NCI-H345 (cell line): Measurements from ENCODE around the gene COPE.

ENCODE experiments used
- DNase-seq: peaks from one replicate; lab custom pipeline; 2025; lab: John Stamatoyannopoulos, UW

The COPE gene

DNA sequence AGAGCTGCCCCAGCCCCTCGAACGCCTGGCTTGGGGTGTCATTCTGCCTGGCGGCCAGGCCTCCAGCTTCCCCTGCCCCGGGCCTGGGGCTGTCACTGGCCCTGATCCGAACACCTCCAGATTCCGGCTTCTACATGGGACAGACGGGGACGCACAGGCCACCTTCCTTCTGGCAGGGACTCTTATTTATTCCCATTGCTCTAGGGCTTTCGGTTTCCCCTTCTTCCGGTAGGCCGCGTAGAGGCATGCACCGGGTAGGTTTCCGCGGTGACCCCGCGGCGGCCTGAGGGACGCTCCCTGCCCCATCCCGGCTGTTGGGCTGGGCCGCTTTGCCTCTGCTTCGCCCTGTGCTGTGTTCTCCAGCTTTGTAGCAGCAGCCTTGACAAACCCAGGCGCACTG is 51.4 kb downstream of the COPE start:
- DNase-seq, result no peak

GRCh38 chr19:18867199-18867598 is 52.0 kb downstream of the COPE start:
- no peak for DNase-seq

GRCh38 chr19:18866800-18867123 is 52.4 kb downstream of the COPE start:
- no peak for DNase-seq

DNA sequence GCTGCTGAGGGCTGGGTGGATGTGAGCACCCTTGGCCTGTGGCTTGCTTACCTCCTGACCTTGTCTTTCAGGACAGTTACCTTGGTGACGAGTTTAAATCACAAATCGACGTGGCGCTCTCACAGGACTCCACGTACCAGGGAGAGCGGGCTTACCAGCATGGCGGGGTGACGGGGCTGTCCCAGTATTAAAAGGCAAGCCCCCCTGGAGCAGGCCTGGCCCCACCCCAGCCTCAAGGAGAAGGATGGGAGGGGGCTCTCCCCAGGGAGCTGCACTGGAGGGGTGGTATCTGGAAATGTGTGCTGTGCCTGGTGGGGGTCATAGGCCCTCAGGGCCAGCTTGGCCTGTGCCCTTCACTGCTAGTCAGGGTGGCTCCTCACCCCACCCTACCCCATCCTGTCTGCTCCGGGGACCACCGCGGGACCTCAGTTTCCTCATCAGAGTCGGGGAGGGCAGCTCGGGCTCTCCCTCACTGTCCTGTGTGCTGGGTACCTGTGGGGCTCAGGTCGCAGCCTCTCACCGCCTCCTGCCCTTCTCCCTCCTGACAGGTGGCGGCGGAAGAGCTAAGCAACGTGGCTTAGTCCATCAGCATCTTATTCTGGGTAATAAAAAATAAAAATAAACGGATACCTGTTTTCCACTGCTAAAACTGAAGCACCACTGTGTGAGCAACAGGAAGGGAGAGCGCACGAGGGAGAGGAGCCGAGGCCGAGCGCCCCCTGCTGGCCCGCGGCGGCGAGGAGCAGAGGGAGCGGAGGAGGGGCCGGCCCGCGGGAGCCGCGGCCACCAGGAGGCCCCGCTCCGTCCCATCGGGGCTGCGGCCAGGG is 53.0 kb downstream of the COPE start:
- DNase-seq, result no peak

DNA sequence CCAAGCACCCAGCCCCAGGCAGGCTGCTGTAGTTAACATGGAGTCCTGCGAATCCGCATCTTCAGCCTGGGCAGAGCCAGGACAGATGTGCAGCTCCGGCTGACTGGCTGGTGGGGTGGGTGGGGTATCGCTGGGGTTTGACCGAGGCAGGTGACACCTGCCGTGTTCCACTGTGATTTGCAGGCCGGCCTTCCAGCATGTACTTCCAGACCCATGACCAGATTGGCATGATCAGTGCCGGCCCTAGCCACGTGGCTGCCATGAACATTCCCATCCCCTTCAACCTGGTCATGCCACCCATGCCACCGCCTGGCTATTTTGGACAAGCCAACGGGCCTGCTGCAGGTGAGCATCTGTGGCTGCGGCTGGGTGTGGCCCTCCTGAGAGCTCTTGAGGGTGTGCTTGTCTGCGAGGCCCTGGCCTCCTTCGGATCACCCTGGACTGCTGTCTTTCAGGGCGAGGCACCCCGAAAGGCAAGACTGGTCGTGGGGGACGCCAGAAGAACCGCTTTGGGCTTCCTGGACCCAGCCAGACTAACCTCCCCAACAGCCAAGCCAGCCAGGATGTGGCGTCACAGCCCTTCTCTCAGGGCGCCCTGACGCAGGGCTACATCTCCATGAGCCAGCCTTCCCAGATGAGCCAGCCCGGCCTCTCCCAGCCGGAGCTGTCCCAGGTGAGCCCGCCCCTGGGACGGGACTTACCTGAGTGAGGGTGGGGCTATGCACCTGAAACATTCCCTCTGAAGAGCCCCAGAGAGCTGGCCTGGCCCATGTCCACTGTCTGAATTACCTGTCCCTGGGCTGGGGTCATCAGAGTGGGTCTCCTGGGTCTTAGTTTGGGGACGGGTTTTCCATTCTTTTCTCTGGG is 53.8 kb downstream of the COPE start:
- no peak for DNase-seq

DNA sequence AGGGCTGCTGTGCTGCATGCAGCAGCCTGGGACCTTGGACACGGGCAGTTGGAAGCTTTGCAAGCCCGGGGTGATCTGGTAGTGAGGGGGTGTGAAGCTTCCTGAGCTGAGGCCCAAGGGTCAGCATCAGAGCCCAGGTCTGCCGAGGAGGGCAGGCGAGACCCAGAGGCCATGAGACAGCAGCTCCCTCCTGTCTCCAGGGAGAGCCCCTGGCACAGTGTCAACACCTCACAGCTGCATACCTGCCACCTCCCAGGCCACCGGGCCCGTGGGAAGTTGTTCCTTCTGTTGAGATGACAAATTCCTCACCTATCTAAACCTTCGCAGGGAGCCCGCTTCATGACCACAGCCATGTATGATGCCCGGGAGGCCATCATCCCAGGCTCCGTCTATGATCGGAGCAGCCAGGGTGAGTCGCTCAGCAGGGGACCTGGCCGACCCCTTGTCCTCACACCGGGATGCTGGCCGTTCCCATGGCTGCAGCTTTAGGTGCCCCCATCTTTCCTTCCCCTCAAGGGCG is 55.3 kb downstream of the COPE start:
- DNase-seq, result no peak

DNA sequence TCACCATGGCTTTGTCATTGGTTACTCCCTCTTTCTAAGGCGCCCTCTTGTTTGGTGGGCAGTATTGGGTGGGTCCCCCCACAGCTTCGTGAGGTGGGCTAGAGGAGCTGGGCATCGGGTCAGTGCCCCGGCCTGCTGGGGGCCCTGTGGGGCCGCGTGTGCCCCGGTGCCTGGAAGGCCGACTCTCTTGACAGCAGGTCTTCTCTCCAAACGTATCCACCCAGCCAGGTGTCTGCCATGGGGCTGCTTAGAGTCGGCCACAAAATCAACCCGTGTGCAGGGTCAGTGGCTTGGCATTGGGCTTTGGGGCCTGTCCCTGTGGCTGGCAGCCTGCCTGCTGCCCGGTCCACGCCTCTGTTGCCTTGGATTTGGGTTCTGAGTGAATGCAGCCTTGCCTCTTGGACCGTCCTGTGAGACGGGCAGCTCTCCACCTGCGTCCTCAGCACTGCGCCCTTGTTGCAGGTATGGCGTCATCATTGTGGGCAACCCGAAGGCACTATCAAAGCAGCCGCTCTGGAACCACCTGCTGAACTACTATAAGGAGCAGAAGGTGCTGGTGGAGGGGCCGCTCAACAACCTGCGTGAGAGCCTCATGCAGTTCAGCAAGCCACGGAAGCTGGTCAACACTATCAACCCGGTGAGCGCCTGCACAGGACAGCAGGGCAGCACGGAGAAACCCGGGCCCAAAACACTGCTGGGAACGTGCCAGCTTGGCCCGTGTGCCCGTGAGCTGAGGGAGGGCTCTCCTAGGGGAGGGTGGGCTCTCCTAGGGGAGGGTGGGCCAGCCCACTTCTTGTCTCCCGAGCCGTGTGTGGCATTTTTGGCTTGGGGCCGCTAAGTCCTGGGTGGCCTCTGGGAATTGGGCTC is 56.0 kb downstream of the COPE start:
- DNase-seq, result no peak

- no peak for DNase-seq
Observed at GRCh38 chr19:18861917-18862316, 57.3 kb downstream of the COPE start.

DNA sequence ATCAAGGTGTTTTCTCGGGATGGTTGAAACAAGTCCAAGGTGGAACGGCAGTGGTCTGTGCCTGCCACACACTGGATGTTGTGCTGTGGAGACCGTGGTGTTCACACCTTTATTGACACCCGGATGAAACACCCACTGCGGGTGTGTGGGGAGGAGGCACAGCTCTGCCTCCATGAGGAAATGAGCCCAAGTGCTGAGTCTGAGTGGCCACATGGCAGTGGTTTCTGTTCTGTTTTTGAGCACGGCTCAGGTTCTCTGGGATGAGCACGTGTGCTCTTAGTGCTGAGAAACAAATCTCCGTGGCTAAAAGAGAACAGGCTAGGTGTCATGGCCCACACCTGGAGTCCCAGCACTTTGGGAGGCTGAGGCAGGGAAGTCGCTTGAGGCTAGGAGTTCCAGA is 58.0 kb downstream of the COPE start:
- DNase-seq, result no peak

DNA sequence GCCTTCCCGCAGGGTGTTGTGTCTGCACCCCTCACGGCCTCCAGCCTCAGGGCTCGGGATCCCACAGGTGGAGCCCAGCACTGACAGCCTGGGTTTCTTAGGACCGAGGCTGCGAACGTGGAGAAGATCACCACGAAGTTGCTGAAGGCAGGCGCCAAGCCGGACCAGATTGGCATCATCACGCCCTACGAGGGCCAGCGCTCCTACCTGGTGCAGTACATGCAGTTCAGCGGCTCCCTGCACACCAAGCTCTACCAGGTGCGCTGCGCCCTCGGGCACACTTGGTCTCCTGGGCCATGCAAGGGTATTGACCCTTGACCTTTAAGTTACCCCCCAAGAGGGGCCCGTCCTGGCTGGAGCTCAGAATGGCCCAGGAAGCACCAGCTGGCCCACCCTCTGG is 58.5 kb downstream of the COPE start:
- no peak for DNase-seq

DNA sequence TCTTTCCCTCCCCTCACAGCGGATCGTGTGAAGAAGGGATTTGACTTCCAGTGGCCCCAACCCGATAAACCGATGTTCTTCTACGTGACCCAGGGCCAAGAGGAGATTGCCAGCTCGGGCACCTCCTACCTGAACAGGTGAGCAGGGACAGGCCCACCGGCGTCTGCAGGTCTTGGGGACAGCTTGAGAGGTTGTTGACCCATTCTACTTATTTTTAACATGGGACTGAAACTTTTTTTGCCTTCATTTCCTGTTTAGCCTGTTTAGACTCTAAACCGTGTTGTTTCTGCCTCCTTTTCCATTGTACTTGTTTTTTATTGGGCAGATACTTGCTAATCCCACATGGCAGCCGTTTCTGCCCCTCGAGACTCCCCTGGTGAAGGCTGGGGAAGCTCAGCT is 58.9 kb downstream of the COPE start:
- no peak for DNase-seq

- no peak for DNase-seq
Observed at GRCh38 chr19:18859676-18860301, 59.4 kb downstream of the COPE start.

DNA sequence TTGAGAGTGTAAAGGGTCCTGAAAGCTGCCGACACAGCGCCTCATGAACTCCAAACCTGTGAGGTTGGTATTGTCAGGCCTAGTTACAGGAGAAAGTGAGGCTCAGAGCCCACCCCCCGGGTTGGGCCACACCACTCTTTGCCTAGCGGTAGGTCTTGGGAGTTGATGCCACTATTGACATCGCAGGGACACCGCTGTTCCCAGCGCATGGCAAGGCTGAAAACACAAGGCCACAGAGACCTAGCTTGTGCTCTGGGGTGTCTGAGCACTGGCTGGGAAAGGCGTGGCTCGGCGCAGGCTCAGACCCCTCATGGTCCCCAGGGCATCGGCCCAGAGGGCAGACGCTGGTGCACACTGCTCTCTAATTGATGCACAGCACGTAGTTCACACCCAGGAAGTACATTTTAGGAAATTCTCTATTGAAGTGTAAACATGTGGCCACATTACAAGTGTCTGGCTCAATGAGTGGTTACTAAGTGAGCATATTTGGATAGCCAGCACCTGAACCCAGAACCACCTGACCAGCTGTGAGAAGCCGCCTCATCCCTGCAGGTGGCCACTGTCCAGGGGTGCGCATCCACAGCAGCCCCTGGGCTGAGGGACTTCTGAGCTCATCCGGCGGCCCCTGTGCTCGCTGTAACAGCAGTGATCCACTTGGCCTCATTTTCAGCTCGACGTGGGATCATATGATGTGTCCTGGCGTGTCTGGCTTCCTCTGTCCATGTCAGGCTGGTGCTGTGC is 60.1 kb downstream of the COPE start:
- no peak for DNase-seq

DNA sequence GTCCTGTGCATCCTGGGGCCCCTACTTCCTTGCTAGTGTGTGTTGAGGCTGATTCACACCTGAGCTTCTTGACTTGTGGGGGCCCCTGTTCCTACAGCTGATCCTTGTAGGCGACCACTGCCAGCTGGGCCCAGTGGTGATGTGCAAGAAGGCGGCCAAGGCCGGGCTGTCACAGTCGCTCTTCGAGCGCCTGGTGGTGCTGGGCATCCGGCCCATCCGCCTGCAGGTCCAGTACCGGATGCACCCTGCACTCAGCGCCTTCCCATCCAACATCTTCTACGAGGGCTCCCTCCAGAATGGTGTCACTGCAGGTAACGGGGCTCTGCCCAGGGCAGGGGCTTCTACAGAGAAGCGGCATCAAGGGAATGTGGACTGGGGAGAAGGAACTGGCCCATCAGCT is 62.0 kb downstream of the COPE start:
- no peak for DNase-seq

- DNase-seq, result no peak
Observed at GRCh38 chr19:18856385-18857126, 62.6 kb downstream of the COPE start.

DNA sequence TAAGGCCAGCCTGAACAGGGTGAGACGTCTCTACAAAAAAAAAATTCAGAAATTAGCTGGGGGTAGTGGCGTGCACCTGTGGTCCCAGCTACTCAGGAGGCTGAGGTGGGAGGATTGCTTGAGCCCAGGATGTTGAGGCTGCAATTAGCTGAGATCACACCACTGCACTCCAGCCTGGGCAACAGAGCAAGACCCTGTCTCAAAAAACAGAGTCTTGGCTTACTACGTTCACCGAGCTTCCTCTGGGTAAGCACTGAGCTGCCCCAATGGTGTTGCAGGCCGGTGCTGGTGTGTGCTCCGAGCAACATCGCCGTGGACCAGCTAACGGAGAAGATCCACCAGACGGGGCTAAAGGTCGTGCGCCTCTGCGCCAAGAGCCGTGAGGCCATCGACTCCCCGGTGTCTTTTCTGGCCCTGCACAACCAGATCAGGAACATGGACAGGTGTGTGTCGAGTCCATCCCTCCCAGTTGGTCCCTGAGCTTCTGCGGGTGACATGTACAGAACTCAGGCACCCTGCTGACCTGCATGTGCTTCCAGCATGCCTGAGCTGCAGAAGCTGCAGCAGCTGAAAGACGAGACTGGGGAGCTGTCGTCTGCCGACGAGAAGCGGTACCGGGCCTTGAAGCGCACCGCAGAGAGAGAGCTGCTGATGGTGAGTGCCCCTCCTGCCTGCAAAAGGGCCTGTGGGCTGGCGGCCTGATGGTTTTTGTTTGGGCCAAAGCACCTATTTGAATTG is 63.4 kb downstream of the COPE start:
- DNase-seq, result no peak

DNA sequence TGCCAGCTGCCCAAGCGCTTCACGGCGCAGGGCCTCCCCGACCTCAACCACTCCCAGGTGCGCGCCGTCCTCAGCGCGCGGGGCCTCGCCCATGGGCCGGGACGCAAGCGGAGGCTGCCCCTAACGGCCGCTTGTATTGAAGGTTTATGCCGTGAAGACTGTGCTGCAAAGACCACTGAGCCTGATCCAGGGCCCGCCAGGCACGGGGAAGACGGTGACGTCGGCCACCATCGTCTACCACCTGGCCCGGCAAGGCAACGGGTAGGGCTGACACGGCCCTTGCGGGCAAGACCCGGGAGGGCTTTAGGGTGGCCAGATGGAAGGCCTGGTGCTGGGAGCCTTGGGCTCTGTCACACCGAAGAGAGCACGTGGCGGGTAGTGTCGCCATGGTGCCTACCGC is 64.2 kb downstream of the COPE start:
- DNase-seq, result no peak

GRCh38 chr19:18853755-18854427 is 65.3 kb downstream of the COPE start:
- no peak for DNase-seq

DNA sequence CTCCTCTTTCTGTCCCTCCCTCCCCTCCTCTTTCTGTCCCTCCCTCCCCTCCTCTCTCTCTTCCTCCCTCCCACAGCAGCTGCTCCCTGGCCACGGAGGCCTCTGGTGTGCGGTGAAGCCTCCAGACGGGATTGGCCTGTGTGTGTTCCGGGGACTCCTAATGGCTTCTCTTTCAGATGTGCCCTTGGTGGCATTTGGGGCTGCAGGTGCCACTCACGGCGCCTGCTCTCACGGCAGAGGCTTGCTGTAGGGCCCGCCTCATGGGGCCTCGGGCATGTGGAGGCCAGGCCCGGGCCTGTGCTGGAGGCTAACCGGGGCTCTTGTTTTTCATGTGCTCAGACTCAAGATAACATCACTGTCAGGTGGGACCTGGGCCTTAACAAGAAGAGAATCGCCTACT is 66.5 kb downstream of the COPE start:
- no peak for DNase-seq
